Measurements from ENCODE around the gene KIF26B. TPM values are rescaled to one million over a fixed set of nuclear protein-coding genes. Genes with fewer than 3 reads are reported as not detected.
A peak's percentile ranks its signal among the peaks of the same experiment; 100 is the strongest.

The KIF26B gene
- total RNA-seq, 1 donor = 0.54 TPM

DNA sequence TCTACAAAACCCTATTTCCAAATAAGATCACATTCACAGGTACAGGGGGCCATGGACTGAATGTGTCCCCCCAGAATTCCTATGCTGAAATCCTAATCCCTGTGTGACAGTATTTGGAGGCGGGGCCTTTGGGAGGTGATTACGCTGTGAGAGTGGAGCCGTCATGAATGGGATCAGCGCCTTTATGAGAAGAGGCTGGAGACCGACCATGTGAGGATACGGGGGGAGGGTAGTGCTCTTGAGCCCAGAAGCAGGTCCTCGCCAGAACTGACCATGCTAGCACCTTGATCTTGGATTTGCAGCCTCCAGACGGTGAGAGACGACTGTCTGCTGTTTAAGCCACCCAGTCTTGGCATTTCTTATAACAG, 23.8 kb upstream of the KIF26B start:
- no peak for DNase-seq (ENCODE audit: low read depth in 2 of 3, low spot score in 2 of 3)

DNA sequence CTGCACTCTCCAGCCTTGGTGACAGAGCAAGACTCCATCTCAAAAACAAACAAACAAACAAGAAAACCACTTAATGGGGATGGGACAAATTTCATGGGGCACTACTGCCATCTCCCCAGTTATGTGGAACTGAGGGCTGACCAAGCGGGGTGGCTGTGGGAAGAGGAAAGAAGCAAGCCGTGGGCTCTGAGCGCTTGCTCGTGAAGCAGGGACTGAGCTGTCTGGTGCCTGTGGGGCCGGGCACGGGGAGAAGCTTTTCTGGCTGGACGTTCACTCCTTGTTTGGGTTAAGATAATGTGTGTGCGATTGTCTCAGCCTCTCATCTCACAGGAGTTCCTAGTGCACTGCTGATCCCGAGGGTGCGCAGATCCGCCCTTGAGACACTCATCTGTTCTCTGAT, 22.0 kb upstream of the KIF26B start:
- no peak for DNase-seq (ENCODE audit: low read depth in 2 of 3, low spot score in 2 of 3)

DNA sequence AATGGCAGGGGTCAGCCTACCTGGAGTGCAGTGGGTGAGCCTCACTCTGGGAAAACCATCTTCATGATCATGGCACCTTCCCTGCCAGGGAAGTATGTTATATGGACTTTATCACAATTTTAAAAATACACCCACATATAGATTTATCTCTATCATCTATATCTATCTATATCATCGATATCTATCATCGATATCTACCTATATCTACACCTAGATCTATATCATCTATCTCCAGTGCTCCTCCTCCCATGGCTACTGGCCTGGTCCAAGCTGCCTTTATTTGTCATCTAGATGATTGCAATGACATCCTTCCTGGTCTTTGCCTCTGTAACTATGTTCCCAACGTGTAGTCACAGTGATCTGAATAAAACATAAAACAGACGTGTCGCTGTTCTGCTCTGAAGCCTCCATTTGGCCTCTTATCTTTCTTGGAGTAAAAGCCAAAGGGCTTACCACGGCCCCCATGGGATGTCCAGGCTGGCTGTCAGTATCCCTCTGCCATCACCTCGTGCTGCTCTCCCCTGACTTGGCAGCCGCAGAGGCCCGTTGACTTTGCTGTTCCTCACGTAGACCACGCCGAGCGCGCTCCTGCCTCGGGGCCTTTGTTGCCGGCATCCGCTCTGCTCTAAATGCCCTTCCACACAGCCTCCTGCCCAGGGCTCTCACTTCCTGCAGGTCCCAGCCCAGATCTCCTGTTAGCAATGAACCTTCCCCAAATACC, 20.6 kb upstream of the KIF26B start:
- no peak for DNase-seq (ENCODE audit: low read depth in 2 of 3, low spot score in 2 of 3)

DNA sequence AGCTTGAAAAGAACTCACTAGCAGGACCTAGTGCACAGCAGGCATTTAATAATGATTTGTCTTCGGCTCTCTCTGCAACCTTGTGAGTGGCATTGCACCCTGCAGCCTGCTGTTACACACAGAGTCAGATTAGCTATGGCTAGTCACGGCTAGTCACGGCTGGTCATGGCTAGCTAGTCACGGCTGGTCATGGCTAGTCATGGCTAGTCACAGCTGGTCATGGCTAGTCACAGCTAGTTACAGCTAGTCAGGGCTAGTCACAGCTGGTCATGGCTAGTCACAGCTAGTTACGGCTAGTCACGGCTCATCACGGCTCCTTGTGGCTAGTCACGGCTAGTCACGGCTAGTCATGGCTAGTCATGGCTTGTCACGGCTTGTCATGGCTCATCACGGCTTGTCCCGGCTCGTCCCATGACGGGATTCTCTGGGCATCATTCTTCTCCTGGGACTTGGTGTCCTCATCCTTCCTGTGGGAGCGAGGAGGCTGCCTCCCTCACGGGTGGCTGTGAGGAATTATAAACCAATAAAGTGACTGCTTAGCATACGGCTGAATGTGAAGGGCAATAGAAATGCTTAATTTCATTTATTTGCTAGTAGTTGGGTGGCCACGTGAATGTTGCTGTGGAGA, 12.5 kb upstream of the KIF26B start:
- DNase-seq (ENCODE audit: low read depth in 2 of 3, low spot score in 2 of 3) = no peak

DNA sequence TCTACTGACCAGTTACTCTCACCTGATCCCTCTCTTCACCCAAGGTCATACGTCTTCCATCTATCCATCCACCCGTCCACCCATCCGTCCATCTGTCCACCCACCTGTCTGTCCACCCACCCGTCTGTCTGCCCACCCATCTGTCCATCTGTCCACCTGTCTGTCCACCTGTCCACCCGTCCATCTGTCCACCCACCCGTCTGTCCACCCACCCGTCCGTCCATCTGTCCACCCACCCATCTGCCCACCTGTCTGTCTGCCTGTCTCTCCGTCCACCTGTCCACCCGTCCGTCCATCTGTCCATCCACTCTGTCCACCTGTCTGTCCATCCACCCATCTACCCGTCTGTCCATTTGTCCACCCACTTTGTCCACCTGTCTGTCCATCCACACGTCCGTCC, 11.8 kb upstream of the KIF26B start:
- no peak for DNase-seq (ENCODE audit: low read depth in 2 of 3, low spot score in 2 of 3)

DNA sequence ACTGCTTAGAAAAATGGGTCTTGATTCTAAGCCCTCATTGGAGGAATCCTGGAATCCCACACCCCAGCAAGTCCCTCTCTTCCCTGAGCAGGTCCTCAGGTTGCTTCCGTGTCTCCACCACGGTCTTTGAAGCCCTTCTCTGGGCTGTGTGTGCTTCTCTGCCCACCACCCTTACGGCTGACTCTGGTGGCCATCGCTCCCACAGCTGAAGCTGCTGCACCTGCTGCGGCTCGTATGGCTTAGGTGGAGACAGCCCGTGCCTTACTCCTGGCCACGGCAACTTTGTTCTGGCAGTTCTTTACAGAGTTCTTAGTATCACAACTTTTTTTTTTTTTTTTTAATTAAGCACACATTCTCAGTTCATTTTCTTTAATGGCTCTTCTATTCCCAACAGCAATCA, 10.9 kb upstream of the KIF26B start:
- DNase-seq (ENCODE audit: low read depth in 2 of 3, low spot score in 2 of 3) = no peak

DNA sequence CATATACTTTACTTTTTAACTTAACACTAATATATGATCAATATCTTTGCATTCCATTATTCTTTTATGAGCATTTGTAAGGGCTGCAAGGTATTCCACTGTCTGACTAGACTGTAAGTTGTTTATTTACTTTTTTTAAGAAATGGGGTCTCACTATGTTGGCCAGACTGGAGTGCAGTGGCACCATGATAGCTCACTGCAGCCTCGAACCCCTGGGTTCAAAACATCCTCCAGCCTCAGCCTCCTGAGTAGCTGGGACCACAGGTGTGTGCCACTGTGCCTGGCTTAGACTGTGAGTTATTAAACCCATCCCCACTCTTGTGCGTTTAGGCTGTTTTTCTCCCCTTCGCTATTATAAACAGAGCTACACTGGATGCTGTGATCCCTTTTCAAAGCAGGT, 6.7 kb upstream of the KIF26B start:
- no peak for DNase-seq (ENCODE audit: low read depth in 2 of 3, low spot score in 2 of 3)

DNA sequence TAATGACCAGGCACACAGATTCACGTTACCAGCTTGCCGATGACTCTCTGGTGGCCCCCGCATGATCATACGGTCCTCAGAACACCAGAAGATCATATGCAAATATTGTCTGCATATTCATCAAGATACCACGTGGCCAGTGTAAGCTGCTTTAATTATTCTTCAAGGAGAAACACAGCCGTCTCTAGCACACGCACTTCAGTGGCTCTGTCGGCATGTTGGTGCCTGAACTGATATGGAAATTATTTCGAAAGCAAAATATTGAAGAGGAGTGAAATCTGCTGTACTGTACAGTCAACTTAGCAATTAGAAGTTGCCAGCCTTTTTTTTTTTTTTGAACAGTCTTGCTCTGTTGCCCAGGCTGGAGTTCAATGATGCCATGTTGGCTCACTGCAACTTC, 5.9 kb upstream of the KIF26B start:
- no peak for DNase-seq (ENCODE audit: low read depth in 2 of 3, low spot score in 2 of 3)

DNA sequence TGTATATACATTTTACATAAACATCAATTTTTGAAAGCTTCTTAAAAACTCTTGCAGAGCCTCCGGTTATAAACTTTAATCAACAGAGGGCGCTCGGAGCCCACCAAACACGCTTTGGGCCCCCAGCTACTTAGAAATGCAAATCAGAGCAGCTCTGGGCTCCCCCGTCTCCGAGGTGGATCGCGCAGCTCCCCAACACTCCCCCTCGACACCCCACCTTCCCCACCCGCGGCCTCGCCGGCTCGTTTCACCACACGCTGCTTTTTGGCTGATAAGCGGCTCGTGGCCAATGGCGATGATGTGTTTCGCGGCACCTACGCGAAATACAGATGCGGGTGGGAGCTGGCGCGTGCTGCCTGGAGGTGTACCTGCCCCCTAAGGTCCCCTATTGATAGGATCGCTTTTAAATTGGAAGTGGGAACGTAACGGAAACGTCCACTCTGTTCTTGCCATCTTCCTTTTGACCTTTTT, 1.7 kb upstream of the KIF26B start:
- DNase-seq (ENCODE audit: low read depth in 2 of 3, low spot score in 2 of 3) = peak; percentile 23 to 89 (median 80)

DNA sequence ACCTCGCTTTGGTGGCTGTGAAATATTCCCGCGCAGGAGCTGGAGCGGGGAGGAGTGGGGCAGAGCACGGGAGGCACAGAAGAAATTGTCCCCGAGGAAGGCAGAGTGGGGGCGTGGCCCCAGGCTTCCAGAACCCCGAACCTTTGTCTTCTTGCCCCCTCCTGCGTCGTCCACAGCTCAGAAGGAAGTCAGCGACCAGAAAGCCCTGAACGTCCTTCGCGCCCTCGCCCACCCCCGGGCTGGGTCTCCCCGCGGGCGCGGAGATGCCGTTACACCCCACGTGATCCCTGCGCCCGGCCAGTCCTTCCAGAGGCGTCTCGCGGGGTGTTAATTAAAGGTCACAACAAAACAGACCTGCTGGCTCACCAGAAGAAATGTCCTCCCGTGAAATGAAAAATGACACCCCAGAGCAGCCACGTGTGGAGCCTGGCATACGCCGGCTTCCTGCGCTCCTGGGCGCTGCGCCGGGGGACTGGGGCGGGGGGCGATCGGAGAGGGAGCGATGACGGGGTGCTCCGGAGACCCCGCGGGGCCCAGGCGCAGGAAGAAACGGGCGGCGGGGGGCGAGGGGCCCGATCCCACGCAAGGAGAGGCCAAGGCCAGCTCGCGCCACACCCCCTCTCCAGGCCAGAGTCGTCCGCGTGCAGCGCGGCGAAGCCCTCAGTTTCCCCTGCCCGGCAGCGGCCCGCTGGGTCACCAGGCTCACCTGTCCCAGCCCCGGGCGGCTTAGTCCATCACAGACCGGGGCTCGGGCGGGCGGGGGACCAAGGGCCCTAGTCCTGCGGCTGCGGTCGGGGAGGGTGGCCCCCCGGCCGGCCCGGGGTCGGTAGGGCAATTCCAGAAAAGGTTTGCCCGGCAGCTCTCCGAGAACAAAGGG, 995 bp upstream of the KIF26B start:
- DNase-seq (ENCODE audit: low read depth in 2 of 3, low spot score in 2 of 3) = peak in 1 of 3 donors; percentile 27

DNA sequence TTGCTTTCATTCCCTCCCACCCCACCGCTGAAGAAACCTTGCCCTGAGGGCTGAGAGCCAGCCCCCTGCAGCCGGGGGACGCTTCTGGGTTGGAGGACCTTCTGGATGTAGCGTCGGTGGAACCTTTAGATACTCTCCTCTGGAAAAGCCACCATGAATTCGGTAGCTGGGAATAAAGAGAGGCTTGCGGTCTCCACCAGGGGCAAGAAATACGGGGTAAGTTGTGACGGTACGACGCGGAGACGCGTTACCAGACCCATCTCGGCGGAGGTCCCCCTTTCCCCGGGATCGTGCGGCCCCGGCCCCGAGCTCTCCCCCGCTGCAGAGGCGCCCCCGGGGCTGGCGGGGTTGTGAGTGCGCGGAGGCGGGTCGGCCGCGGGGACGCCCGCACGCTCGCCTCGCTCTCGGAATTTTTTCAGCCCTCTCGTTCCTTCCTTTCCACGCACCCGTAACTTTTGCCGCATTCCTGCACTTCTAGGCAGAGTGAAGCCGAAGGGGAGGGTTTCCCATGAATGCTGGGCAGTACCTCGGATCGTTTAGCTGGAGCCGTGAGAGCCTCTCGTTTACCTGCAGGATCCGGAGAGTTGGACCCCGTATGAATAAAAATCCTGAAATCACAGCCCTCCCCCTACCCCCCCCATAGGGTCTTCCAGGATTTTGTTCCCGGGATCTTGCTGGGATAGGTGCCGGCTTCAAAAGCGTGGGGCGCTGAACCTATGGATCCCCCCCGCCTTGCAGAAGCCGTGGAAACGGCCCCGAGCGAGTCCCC, 671 bp downstream of the KIF26B start:
- peak in 2 of 3 donors; percentile 23 to 35 for DNase-seq (ENCODE audit: low read depth in 2 of 3, low spot score in 2 of 3)

DNA sequence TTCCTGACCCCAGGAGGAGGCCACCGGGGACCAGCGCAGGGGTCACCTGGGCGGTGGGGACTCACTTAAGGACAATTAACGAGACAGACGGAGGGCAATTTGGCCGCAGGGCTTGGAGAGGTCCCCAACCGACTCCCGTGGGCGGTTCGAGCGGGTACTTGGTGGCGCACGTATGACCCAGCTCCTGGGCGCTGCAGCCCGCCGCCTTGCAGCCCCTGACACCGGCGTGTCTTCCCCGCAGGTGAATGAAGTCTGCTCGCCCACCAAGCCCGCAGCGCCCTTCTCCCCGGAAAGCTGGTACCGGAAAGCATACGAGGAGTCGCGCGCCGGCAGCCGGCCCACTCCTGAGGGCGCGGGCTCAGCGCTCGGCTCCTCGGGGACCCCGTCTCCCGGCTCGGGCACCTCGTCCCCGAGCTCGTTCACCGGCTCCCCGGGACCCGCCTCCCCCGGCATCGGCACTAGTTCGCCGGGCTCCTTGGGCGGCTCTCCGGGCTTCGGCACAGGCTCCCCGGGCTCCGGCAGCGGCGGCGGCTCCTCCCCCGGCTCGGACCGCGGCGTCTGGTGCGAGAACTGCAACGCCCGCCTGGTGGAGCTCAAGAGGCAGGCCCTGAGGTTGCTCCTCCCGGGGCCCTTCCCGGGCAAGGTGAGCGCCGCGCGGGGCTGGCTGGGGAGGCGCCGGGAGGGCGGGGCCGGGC, 1.4 kb downstream of the KIF26B start:
- peak in 2 of 3 donors; percentile 84 for DNase-seq (ENCODE audit: low read depth in 2 of 3, low spot score in 2 of 3)

DNA sequence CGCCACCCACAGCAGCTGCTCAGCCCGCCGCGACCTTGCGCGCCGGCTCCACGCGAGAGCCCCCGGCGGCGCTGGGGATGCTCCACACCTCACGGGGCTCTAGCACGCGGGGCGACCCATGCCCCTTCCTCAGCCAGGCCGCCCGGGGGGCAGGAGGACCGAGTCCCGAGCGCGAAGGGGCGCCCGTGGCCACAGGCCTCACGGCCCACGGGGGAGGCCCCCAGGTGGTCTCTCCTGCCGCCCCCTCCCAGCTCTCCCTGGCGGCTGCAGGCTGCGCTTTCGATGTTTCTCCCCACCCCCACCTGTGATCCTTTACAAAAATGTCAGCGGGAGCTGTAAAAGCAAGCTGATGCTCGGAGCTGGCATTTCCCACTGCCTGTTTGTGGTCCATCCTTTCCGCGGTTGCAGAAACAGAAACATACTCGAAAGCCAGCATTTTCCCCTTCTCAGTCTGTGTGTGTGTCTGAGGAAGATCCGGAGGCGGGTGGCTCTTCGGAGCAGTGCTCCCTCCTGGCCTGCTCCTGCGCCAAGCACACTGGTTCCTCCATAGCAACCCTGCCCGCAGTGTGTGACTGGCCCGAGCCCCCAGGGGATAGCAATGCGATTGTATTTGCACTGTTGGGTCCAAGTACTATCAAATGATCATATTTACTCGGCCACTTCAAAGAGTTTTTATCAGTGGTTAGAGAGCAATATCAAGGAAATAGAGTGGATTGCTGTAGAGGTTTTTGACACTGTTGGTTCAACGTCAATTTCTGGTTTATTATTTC, 2.1 kb downstream of the KIF26B start:
- peak in 1 of 3 donors; percentile 31 for DNase-seq (ENCODE audit: low read depth in 2 of 3, low spot score in 2 of 3)

DNA sequence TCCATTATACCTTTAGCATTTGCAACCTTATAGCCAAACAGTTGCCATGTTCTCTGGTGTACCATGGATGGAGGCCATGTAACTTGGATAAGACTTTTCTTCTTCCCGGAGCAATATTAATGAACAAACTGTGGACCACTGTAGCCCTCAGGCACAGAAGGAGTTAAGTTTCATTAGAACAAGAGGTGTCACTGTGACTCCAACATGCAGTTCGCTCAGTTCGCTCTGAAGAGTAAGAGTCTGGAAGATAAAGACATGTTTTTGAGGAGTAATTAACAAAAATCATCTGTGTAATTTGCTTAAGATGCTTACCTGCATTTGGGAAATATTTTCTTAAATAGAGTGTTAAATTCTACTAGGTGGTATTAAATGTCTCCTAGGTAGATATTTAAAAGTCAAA, 4.1 kb downstream of the KIF26B start:
- DNase-seq (ENCODE audit: low read depth in 2 of 3, low spot score in 2 of 3) = no peak

DNA sequence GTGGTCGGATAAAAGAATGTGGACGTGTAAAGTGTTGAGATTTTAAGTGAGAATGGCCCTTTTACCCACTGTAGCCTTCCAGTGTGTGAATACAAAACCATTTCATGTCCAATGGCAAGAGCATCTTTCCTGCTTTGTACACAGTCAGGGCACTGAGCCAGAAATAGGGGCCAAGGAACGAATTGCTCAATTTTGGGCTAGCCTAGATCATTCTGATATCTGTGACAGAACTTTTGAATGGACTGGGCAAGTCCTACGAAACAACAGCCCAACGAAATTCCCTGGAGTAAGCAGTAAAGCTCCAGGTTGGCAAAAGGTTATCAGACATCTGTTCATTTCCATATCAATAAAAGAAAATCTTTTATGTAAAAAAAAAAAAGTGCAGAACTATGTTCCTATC, 5.5 kb downstream of the KIF26B start:
- no peak for DNase-seq (ENCODE audit: low read depth in 2 of 3, low spot score in 2 of 3)

DNA sequence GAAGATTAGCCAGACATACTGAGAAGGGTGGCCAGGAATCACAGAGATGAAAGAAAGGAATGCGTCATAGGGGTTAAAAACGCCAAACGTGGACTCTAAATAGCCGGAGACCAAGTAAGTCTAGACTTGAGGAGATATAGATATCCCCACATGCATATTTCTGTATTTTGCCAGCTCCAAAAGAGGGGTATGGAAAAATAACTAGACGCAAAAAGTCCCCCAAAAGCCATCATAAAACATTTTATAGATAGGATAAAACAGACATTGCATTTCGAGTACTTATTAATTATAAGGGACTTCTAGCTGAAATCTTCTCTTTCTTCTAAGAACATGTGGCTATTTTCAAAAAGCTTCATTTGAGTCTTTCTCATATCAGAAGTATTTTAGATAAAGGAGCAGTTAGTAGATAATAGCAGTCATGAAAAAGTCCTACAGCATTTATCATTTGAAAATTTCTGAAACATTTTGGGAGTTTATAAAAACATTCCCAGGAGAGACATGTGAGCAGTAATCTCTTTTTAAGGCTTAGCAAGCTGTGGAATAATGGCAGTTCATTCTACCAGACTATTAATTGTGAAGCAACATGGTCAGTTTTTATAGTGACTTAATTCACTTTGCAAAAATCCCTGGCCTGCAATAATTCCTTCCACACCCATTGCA, 6.1 kb downstream of the KIF26B start:
- DNase-seq (ENCODE audit: low read depth in 2 of 3, low spot score in 2 of 3) = no peak

DNA sequence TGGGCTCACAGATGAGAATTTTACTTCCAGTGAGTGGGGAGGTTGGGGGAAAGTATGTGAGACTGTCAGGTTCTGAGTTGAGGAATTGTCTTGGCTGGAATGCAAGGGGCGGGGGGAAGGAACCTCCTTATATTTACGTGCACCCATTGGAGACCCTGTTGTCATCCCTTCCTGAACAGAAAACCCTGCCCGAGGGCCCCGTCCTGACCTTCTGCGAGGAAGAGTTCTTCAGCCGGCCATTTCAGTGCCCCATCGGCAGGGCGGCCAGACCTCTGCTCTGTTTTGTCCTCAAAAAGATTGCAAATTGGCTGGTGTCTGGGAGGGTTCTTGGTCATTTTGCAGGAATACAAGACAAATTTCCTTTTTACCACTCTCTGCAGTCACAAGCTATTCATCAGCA, 7.1 kb downstream of the KIF26B start:
- DNase-seq (ENCODE audit: low read depth in 2 of 3, low spot score in 2 of 3) = no peak

DNA sequence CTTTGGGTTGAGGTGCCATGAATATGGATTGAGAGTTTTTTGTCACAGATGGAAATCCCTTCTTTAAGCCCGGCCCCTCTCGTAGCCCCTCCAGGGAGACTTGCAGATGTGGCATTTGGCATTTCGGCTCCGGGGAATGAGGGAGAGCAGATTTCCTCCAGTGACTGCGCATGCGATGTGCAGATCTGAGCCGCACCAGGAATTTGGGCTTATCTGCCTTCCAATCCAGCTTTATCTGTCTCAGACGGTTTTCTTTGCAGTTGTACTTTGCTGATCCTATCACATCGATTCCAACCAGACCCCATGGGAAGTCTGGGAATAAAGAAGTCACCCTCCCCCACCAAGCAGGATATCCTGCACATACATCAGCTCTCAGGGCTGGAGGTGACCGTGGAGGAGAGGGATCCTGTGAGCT, 11.7 kb downstream of the KIF26B start:
- no peak for DNase-seq (ENCODE audit: low read depth in 2 of 3, low spot score in 2 of 3)

DNA sequence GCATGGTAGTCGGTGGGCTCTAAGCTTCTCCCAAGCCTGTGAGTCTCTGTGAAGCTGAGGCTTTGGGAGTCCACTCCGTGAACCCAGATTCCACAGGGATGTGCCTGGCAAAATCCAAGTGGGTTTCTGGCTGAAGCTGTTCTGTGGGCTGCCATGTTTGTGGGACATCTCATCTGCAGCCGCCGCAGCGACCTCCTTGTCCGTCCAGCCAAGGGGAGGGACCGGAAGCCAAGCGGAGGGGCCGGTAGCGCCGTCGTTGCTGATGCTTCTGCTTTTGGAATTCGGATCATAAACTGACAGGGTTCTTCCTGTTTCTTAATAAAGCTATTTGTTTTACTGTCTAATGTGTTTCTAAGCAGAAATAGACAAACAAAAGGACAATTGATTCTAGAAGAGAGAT, 13.3 kb downstream of the KIF26B start:
- peak in 2 of 3 donors; percentile 48 to 63 for DNase-seq (ENCODE audit: low read depth in 2 of 3, low spot score in 2 of 3)

All from hematopoietic multipotent progenitor cell (in vitro differentiated cells).